SK-N-SH (cell line): ENCODE data around the gene LIMK1. TPM values are rescaled to one million over a fixed set of nuclear protein-coding genes. Genes with fewer than 3 reads are reported as not detected.

Experiments used
- CTCF ChIA-PET: fragments of 300-600, 350-600 bp; formaldehyde crosslinking; extraction: SDS; loops from one replicate; lab custom pipeline; 2021; lab: Yijun Ruan, JAX
- POLR2A ChIA-PET: fragments of 350-600 bp; sonication (Branson Sonifier 250); formaldehyde crosslinking; extraction: SDS; loops from one replicate; lab custom pipeline; 2020; ENCODE audit warnings: antibody characterized with exemption, inconsistent platforms; lab: Yijun Ruan, JAX
- DNase-seq: peaks from one replicate; pipeline ENCODE4 v3.0.0; 2012
- H2AFZ ChIP-seq: fragments of 200-600 bp; sonication (generic); 2 replicates; pipeline ENCODE4 v1.8.1; 2016; ENCODE audit warnings: antibody characterized with exemption, mild to moderate bottlenecking, low read depth
- H3F3A ChIP-seq: fragments of 200-600 bp; sonication (generic); replicated peaks from 2 replicates; pipeline ENCODE3; 2016; ENCODE audit warnings: antibody characterized with exemption, mild to moderate bottlenecking; ENCODE audit not compliant: insufficient read depth
- H3K27ac ChIP-seq, 2 experiments: fragments of 200-500 bp in 1 of 2; fragments of 200-600 bp in 1 of 2; sonication (Bioruptor generic) in 1 of 2; sonication (generic), shearing (Covaris generic) in 1 of 2; 2 replicates each; pipeline versions ENCODE4 v1.5.1 to v1.6.1; 2014 to 2016; ENCODE audit warnings: low read depth in 2 of 2, inconsistent platforms in 1 of 2, low read length in 1 of 2, mild to moderate bottlenecking in 1 of 2, mixed read lengths in 1 of 2
- H3K27me3 ChIP-seq: fragments of 200-600 bp; sonication (generic), shearing (Covaris generic); 2 replicates; pipeline ENCODE4 v1.6.1; 2016; ENCODE audit warnings: mixed run types; ENCODE audit not compliant: insufficient read depth
- H3K36me3 ChIP-seq, 2 experiments: fragments of 200-500 bp in 1 of 2; fragments of 200-600 bp in 1 of 2; sonication (Bioruptor generic) in 1 of 2; sonication (generic) in 1 of 2; replicated peaks in 1 of 2; 2 replicates each; pipeline versions ENCODE3 to v1.5.1; 2014 to 2016; ENCODE audit warnings: low read length in 1 of 2, mild to moderate bottlenecking in 1 of 2; ENCODE audit not compliant: insufficient read depth in 2 of 2, control insufficient read depth in 1 of 2
- H3K4me1 ChIP-seq, 2 experiments: fragments of 200-500 bp in 1 of 2; fragments of 200-600 bp in 1 of 2; sonication (Bioruptor generic) in 1 of 2; sonication (generic), shearing (Covaris generic) in 1 of 2; 2 replicates each; pipeline versions ENCODE4 v1.5.1 to v1.6.1; 2014 to 2016; ENCODE audit warnings: low read depth in 1 of 2, low read length in 1 of 2, mixed run types in 1 of 2; ENCODE audit not compliant: insufficient read depth in 2 of 2, control insufficient read depth in 1 of 2
- H3K4me2 ChIP-seq: fragments of 200-600 bp; sonication (generic), shearing (Covaris generic); 2 replicates; pipeline ENCODE4 v1.6.1; 2017; ENCODE audit warnings: mixed run types
- H3K4me3 ChIP-seq, 2 experiments: fragments of 200-500 bp in 1 of 2; fragments of 200-600 bp in 1 of 2; sonication (Bioruptor generic) in 1 of 2; sonication (generic), shearing (Covaris generic) in 1 of 2; 2 replicates each; pipeline versions ENCODE4 v1.5.1 to v1.8.1; 2014 to 2016; ENCODE audit warnings: low read depth in 2 of 2, inconsistent platforms in 1 of 2, low read length in 1 of 2, mild to moderate bottlenecking in 1 of 2, mixed read lengths in 1 of 2, moderate library complexity in 1 of 2
- H3K79me2 ChIP-seq: fragments of 200-600 bp; sonication (generic); 2 replicates; pipeline ENCODE4 v1.8.1; 2017; ENCODE audit warnings: mild to moderate bottlenecking; ENCODE audit not compliant: insufficient read depth
- H3K9ac ChIP-seq: fragments of 200-600 bp; sonication (generic); 2 replicates; pipeline ENCODE4 v1.6.1; 2017; ENCODE audit warnings: mixed run types
- H3K9me2 ChIP-seq: fragments of 200-600 bp; sonication (generic); 2 replicates; pipeline ENCODE4 v1.6.1; 2017; ENCODE audit warnings: mixed run types
- H3K9me3 ChIP-seq: fragments of 200-600 bp; sonication (generic); 2 replicates; pipeline ENCODE4 v1.6.1; 2017; ENCODE audit warnings: mixed run types, mild to moderate bottlenecking, moderate library complexity
- H4K20me1 ChIP-seq: fragments of 200-600 bp; sonication (generic); 2 replicates; pipeline ENCODE4 v1.6.1; 2017; ENCODE audit warnings: mild to moderate bottlenecking, mixed run types; ENCODE audit not compliant: insufficient read depth
- CHD2 ChIP-seq: fragments of 150-350 bp; IDR thresholded peaks from 2 replicates; pipeline ENCODE4 v1.6.1; 2018; ENCODE audit warnings: low read length; ENCODE audit not compliant: partially characterized antibody
- CTCF ChIP-seq: fragments of 200-600 bp; sonication (generic); IDR thresholded peaks from 2 replicates; pipeline ENCODE4 v1.6.1; 2017; ENCODE audit warnings: antibody characterized with exemption, mild to moderate bottlenecking, moderate library complexity
- ELF1 ChIP-seq: IDR thresholded peaks from 2 replicates; pipeline ENCODE4 v1.4.0; 2012
- FOSL2 ChIP-seq: IDR thresholded peaks from 2 replicates; pipeline ENCODE4 v1.4.0; 2012; ENCODE audit warnings: low read depth, mild to moderate bottlenecking, moderate library complexity, borderline replicate concordance
- FOXJ3 ChIP-seq: sonication (generic); formaldehyde crosslinking; IDR thresholded peaks from 2 replicates; pipeline ENCODE4 v1.5.1; 2020; ENCODE audit warnings: mild to moderate bottlenecking, missing genetic modification reagents
- FOXM1 ChIP-seq: IDR thresholded peaks from 2 replicates; pipeline ENCODE4 v1.4.0; 2012; ENCODE audit warnings: low read depth, mild to moderate bottlenecking
- JUND ChIP-seq: IDR thresholded peaks from 2 replicates; pipeline ENCODE4 v1.4.0; 2012
- NRF1 ChIP-seq: IDR thresholded peaks from 2 replicates; pipeline ENCODE4 v1.6.1; 2012; ENCODE audit warnings: low read depth, mild to moderate bottlenecking, low read length
- POLR2AphosphoS5 ChIP-seq: IDR thresholded peaks from 2 replicates; pipeline ENCODE4 v1.6.1; 2012; ENCODE audit warnings: low read depth, low read length
- RCOR1 ChIP-seq: fragments of 150-350 bp; IDR thresholded peaks from 2 replicates; pipeline ENCODE4 v1.6.1; 2017; ENCODE audit warnings: antibody characterized with exemption, low read length
- RFX5 ChIP-seq: IDR thresholded peaks from 2 replicates; pipeline ENCODE4 v1.6.1; 2012; ENCODE audit warnings: mild to moderate bottlenecking, improper control_type of control experiment, low read length
- RXRA ChIP-seq: IDR thresholded peaks from 2 replicates; pipeline ENCODE4 v1.4.0; 2012; ENCODE audit warnings: low read depth, mild to moderate bottlenecking, borderline replicate concordance
- TEAD4 ChIP-seq: IDR thresholded peaks from 2 replicates; pipeline ENCODE4 v1.4.0; 2012; ENCODE audit warnings: mild to moderate bottlenecking, borderline replicate concordance; ENCODE audit not compliant: insufficient read depth
- USF1 ChIP-seq: IDR thresholded peaks from 2 replicates; pipeline ENCODE4 v1.4.0; 2012; ENCODE audit warnings: low read depth, borderline replicate concordance
- YY1 ChIP-seq: IDR thresholded peaks from 2 replicates; pipeline ENCODE4 v1.4.0; 2012; ENCODE audit warnings: low read depth, mild to moderate bottlenecking
- WGBS: methylation state at CpG from one replicate; pipeline ENCODE4 v1.1.6; 2017; ENCODE audit warnings: low lambda C conversion rate; 5-methylcytosine and 5-hydroxymethylcytosine counted together
- polyA plus RNA-seq, 3 experiments: library from polyadenylated mRNA; depleted of rRNA; stranded (reverse); fragments of >200 nt; gene quantifications; 2 replicates each; pipeline ENCODE4 v1.2.3, GENCODE V29; 2012
- TF ChIP-seq, protein P1 (sequence below): IDR thresholded peaks from 2 replicates; pipeline ENCODE4 v1.4.0; 2012; ENCODE audit warnings: low read depth
- TF ChIP-seq, protein P2 (sequence below): fragments of 150-350 bp; IDR thresholded peaks from 2 replicates; pipeline ENCODE4 v1.6.1; 2017; ENCODE audit warnings: antibody characterized with exemption, low read length, low read depth, borderline replicate concordance

The LIMK1 gene
- polyA plus RNA-seq, 1 of the 3 experiments (the other 2 are of a cell fraction), result 86.6 TPM

- no peaks in the 10 kb centered on the region for H3K36me3 ChIP-seq
- no peaks in the 10 kb centered on the region for H3K4me1 ChIP-seq
- H4K20me1 ChIP-seq, result no peaks in the 10 kb centered on the region
- no peak overlapping the region for H3K4me3 ChIP-seq
- no peak overlapping the region for H3K4me2 ChIP-seq
- WGBS, result 88% methylated on average over 16 of the region's 16 CpGs
- ChIA-PET CTCF (interaction anchor here (0.8 to 7.4 kb wide), 20 partner anchors 9 to 332 kb away, joined by 3 to 54 read pairs (median 5); partner anchors contain the start of gene LIMK1), POLR2A (interaction anchor here (0.9 kb wide), 1 partner anchor 105 kb away, joined by 4 read pairs; the partner anchor contains the start of gene EIF4H)
- no peak for DNase-seq
- H3K27me3 ChIP-seq, result no peaks in the 10 kb centered on the region
- H3K27ac ChIP-seq, result no peak overlapping the region
- no peak overlapping the region for H2AFZ ChIP-seq
- no peak overlapping the region for H3K9ac ChIP-seq
- H3K79me2 ChIP-seq, result no peaks in the 10 kb centered on the region
- no peak for TF ChIP-seq FOXJ3 (CRISPR knock-in tag)
- no peak for TF ChIP-seq CTCF
- no peak for TF ChIP-seq ELF1
- no peak for TF ChIP-seq YY1
- TF ChIP-seq CHD2, result no peak
- no peak for TF ChIP-seq TEAD4
- TF ChIP-seq POLR2AphosphoS5, result no peak
- TF ChIP-seq NRF1, result no peak
- TF ChIP-seq FOSL2, result no peak
- no peak for TF ChIP-seq RXRA
- TF ChIP-seq, protein P1, sequence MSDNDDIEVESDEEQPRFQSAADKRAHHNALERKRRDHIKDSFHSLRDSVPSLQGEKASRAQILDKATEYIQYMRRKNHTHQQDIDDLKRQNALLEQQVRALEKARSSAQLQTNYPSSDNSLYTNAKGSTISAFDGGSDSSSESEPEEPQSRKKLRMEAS, result no peak
- no peak for TF ChIP-seq RCOR1
- no peak for TF ChIP-seq USF1
- H3K9me2 ChIP-seq, result no peaks in the 10 kb centered on the region
- H3F3A ChIP-seq, result peaks cover 5% of the 10 kb centered on the region
- no peaks in the 10 kb centered on the region for H3K9me3 ChIP-seq
Measured at GRCh38 chr7:74069086-74069541, 14.5 kb upstream of the LIMK1 start.

DNA sequence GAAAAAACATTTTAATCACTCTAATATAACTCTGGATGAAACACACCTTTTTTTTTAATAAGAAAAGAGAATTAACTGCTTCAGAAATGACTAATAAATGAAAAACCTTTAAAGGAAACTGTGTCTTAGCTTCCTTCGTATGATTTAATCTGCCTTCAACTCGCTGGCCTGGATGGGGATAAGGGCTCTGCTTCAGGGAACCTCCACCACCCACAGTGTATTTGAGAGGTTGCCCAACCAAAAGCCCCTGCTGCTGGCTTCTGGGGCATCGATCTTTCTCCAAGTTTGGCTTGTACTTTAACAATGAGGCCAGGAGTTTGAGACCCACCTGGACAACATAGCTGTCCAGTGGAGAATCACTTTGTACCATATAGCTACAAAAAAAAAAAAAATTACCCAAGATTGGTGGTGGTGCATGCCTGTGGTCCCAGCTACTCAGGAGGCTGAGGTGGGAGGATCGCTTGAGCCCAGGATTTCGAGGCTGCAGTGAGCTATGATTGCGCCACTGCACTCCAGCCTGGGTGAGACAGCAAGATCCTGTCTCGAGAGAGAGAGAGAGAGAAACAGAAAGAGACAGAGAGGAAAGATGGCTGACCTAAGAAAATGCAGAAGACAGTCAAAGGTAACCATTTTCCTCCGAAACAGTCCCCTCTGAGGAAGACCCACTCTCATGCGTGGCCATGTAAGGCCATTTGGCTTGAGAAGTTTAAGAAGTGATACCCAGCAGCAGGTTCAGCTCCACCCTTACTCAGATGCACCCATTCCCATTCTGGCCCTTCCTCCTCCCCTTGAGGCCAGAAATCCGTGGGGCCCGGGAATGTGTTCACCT is 13.6 kb upstream of the LIMK1 start:
- POLR2A ChIA-PET, result no interaction called here
- no peaks in the 10 kb centered on the region for H3K79me2 ChIP-seq
- no peak overlapping the region for H3K4me3 ChIP-seq
- no peak overlapping the region for H3K9ac ChIP-seq
- no peak overlapping the region for H3K4me2 ChIP-seq
- H3K36me3 ChIP-seq, result no peaks in the 10 kb centered on the region
- no peak for DNase-seq
- peaks cover 5% of the 10 kb centered on the region for H3F3A ChIP-seq
- 84% methylated on average over 11 of the region's 11 CpGs for WGBS
- peak overlapping the region; percentile 65 for H2AFZ ChIP-seq
- no peaks in the 10 kb centered on the region for H3K4me1 ChIP-seq
- CTCF ChIA-PET, result interaction anchor here (0.7 to 7.4 kb wide), 9 partner anchors 10 to 332 kb away, joined by 3 to 54 read pairs (median 7); partner anchors contain the start of gene LIMK1
- H4K20me1 ChIP-seq, result no peaks in the 10 kb centered on the region
- H3K27ac ChIP-seq, result no peak overlapping the region
- H3K9me2 ChIP-seq, result no peaks in the 10 kb centered on the region
- no peaks in the 10 kb centered on the region for H3K9me3 ChIP-seq
- no peaks in the 10 kb centered on the region for H3K27me3 ChIP-seq
- TF ChIP-seq FOXM1 (no peak), POLR2AphosphoS5 (no peak), CTCF (no peak), JUND (no peak), FOXJ3 (CRISPR knock-in tag) (no peak), RFX5 (no peak), RXRA (no peak)
- TF ChIP-seq, protein P2, sequence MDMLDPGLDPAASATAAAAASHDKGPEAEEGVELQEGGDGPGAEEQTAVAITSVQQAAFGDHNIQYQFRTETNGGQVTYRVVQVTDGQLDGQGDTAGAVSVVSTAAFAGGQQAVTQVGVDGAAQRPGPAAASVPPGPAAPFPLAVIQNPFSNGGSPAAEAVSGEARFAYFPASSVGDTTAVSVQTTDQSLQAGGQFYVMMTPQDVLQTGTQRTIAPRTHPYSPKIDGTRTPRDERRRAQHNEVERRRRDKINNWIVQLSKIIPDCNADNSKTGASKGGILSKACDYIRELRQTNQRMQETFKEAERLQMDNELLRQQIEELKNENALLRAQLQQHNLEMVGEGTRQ, result no peak
